ENCODE results near the gene CATSPERE.
"Not testable (repeated sequence)": the region's sequence is repeated elsewhere in the genome, so short reads cannot be mapped to it uniquely, and the experiment has no call there.

The CATSPERE gene

DNA sequence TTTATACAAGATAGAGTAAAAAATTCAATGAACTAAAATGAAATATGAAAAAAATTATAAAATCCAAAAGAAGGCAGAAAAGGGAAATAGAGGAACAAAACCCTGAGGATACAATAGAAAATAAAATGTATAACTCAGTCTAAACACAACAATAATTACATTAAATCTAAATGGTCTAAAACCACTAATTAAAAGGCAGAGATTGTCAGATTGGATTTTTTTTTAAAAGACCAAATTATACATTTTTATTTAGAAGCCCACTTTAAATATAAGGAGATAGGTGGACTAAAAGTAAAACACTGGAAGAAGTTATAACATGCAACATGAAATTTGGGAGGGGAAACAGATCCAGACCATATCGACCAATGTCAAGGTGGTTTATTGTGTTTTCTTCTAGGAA is 95.2 kb downstream of the CATSPERE start:
- no peak for DNase-seq

DNA sequence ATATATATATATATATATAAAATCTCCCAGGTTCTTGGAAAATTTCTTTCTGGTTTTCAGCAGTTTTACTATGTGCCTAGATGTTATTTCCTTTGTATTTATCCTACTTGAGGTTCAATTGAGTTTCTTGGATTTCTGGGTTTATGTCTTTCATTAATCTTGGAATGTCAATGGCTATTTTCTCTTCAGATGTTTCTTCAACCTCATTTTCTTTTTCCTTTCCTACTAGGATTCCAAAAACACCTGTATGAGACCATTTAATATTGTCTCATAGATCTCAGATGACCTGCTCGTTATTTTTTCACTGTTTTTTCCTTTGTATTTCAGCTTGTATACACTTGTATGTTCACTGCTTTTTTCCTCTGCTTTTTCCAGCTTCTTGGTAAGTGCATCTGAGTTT is 96.5 kb downstream of the CATSPERE start:
- DNase-seq, result no peak

DNA sequence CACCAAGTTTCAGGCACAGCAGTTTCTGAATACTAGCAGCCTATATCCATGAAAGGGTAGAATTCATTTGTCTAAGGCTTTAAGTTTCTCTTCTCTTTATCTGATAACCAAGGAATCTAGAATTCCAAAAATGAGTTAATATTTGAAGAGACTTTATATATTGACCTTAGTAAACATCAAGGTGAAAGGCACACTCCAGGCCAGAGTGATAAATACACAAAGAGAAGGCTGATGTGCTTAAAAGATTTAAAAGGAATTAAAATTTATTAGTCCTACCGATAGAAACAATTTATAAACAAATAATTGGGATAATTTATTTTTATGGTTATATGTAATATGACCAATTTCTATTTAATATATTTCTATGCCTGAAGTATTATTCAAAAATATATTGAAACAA is 98.5 kb downstream of the CATSPERE start:
- DNase-seq, result no peak

DNA sequence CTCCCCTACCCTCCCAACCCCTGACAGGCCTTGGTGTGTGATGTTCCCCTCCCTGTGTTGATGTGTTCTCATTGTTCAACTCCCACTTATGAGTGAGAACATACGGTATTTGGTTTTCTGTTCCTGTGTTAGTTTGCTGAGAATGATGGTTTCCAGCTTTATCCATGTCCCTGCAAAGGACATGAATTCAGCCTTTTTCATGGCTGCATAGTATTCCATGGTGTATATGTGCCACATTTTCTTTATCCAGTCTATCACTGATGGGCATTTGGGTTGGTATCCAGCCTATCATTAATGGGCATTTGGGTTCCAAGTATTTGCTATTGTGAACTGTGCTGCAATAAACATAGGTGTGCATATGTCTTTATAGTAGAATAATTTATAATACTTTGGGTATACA is 101.8 kb downstream of the CATSPERE start:
- DNase-seq, result not testable (repeated sequence)

DNA sequence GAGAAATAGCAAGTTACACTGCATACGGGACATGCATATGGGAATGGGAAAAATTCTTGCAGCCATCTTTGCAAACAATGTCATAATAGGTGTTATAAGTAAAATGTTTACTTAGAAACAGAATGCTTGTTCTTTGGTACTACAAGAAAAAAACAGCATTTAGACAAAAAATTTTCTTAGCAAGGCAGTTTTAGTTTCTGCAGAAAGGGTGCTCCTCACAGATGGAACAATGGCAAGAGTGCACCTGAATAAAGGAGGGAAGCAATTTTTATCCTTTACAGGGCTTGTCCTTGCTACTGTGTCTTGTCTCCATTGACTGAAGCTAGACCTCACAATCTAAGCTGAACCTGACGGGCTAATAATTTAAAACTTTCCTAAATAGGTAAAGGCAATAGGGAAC is 112.7 kb downstream of the CATSPERE start:
- DNase-seq, result no peak

DNA sequence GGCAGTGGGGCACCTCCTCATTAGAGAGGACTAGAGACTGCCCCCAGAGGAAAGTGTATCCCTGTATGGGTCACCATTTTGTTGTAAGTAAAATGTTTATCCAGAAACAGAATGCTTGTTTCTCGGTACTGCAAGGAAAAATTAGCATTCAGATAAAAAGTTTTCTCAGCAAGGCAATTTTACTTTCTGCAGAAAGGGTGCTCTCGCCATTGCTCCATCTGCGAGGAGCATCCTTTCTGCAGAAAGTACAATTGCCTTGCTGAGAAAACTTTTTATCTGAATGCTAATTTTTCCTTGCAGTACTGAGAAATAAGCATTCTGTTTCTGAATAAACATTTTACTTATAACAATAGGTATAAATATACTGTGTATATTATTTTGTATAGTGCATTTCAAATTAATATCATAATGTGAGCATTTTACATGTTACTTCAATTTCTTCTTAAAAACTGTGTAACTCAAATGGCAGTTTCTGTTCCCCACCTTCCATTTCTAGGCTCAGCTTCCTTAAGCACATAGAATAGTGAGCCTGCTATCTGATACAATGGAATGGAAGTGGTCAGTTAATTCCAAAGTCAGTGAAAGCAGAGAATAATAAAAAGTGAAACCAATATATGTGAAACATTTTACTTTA is 115.3 kb downstream of the CATSPERE start:
- no peak for DNase-seq

DNA sequence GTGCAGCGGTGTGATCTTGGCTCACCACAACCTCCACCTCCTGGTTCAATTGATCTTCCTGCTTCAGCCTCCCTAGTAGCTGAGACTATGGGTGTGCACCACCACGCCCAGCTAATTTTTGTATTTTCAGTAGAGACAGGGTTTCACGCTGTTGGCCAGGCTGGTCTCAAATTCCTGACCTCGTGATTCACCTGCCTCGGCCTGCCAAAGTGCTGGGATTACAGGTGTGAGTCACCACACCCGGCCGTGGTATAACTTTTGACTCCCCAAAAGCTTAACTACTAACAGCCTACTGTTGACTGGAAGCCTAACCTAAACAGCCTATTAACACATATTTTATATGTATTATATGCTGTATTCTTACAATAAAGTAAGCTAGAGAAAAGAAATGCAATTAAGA is 117.1 kb downstream of the CATSPERE start:
- DNase-seq, result not testable (repeated sequence)

DNA sequence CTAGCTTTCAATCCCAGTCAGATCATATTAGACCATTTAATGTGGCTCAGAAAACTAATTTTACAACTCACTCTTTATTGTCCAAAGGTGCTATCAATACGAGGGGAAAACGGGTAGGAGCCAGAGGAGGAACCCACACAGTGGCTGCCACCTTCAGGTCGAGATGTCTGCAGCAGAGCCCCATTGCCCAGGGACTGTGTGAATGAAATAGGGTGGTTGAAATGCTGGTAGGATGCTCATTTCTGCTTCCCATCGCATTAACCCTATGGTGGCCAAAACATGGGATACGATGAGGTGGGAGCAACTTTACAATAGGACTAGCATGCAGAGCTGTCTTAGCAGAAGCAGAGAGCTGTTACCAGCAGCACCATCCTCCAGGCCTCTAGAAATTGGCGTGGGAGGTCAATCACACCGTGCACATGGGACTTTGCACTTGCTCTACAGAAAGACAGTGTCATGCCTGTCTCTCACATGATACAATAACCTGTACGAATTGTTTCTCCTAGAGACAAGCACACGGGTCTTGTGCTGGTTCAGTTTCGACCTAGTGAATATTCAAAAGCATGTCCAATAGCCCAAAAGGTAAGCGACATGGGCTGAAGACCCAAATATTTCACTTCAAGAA is 122.4 kb downstream of the CATSPERE start:
- no peak for DNase-seq

DNA sequence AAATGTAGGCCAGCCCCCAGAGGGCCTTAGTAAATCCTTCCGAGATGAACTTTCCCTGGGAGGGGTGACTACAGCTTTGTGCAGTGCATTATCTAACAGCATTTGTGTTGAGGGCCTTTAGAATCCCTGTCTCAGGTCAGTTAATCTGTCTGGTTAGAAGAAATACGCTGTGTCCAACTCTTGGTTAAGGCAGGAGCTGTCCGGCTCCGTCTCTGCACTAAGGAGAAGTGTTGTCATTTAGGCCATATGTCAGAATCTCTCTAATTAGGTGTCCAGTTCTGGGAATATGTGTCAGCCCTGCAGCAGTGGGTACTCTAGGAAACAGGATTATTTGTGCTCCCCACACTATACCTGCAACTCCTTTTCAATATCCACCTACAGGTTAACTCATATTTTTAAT is 124.8 kb downstream of the CATSPERE start:
- DNase-seq, result no peak

DNA sequence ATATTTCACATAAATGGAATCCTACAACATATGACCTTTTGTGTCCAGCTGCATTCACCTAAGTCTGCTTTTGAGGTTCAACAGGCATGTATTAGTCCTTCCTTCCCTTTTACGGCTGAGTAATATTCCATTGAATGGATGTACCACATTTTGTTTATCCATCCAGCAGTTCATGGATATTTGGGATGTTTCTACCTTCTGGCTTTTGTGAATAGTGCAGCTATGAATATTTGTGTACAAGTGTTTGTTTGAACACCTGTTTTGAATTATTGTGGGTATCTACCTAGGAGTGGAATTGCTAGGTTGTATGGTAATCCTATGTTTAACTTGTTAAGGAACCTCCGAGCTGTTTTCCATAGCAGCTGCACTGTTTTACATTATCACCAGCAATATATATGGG is 129.6 kb downstream of the CATSPERE start:
- DNase-seq, result no peak

DNA sequence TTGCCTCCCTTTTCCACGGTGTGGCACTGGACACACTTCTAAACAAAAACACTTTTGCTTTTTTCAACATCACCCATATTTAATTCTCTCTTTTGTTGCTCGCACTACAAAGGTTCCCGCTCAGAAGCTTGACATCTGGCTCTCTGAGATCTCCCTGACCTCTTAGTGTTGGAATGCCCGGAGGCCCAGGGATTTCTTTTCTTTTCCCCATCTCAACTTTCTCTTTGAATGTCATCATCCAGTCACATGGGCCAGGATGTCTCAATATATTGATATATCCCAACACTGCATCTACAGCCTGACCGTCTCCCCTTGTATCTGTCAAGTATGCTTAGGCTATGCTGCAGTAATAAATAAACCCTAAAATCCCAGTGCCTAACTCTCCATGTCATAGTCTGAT is 137.5 kb downstream of the CATSPERE start:
- no peak for DNase-seq

DNA sequence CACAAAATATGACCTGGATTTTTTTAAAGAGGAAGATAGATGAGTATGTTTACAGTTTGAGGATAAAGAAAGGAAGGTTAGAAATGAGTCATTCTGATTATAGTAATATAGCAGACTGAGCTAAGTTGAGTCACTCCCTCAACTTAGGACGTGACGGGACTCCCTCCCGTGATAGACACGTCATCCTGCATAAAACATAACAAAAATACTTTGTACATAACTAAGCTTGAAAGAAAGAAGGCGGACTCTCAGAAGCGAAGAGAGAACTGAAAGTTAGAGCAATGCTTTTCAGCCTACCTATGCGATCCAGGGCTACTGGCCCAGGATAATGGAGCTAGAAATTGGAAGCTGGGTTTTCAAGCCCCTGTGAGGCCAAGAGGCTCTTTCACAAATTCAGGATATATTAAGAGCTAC is 138.9 kb downstream of the CATSPERE start:
- DNase-seq, result peak; percentile 39 to 50

DNA sequence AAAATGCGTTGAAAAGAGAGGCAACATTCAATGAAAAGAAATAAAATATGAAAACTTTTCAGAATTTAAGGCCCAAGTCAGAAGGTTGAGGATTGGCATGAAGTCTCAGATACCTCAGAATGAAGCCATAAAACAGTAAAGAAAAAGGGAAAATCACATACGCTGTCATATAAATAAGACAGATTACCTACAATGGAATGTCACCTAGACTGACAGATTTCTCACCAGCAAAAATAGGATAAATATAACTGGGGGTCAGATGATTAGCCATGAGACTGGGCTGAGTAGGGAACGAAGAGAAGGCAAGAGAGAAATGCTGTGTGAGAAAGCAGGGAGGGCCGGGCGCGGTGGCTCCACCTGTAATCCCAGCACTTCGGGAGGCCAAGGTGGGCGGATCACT is 140.3 kb downstream of the CATSPERE start:
- DNase-seq, result no peak

DNA sequence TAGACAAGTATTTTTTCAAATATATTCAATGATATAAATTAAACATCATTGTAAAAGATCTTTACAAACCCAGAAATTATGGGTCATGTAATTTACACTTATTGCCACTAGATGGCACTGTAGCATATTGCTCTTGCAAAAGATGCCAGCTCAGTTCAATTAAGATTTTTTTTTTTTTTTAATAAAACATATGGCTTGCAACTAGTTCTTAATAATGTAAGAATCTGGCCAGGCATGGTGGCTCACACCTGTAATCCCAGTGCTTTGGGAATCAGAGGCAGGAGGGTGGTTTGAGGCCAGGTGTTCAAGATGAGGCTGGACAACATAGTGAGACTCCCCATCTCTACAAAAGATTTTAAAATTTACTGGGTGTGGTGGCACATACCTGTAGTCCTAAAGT is 142.4 kb downstream of the CATSPERE start:
- no peak for DNase-seq

DNA sequence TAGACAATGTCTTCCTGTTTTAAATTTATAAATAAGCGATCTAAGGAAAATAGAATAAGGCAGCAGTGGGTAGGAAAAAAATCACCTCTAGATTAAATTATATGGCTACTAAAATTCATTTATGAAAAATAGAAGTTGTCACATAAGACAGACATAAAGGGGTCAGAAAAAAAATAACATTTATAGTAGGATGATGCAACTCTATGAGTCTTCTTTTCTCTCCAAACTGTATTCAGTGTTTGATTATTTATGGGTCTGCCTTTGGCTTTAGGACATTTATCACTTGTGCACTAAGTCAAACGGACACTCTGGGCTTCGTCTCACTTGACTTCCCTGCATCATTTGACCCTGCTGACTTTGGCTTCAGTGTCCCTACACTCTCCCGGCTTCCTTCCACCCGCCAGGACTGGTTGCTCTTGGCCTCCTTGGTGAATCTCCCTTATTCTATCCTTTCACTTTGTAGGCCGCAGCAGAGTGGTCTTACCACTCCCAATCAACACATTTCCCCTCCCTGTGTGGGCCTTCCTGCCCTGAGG is 144.8 kb downstream of the CATSPERE start:
- DNase-seq, result no peak

DNA sequence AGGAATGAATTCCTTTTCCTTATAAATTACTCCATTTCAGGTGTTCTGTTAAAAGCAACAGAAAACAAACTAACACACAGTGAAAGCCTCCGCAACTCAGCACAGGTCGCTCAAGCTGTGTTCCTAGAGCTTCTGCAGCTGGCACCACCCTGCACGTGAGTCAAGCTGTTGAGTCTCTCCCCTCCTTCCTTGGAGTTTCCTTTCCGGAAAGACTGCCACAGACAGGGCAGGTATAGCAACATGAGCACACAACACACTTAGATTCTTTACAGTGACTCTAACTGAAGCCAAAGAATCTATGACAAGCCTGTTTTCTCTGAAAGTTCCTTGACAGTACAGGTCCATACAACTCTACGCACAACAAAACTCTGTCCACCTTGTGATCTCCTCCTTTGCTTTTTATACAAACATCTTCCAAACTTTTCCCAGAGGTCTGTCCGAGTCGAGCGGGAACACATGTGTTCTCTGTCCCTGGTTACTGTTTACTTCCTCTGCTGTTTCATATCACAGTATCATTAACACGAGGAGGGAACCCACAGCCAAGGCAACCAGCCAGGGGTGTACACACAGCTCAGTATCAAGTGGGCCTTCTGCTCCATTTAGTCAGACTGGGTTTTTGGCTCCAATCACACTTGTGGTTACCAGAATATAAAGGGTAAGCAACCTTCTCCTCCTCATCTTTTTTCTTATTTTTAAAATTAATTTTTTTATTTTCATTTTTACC is 153.2 kb downstream of the CATSPERE start:
- DNase-seq, result no peak

DNA sequence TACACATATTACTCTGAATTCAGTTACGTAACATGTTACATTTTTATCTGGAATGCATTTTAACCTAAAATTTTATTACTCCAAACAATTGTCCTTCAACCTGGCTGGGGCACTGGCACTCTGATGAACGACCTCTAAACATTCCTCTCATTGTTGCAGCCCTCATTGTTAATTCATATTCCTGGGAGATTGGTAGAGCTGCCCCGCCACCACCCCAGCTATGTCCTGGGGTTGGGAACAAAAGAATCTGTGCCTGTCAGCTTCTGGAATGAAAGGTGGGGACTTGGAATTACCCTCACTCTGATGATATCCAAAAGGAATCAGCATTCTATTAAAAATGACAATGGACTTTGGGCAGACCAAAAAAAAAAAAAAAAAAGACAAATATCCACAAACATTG is 153.8 kb downstream of the CATSPERE start:
- DNase-seq, result no peak

DNA sequence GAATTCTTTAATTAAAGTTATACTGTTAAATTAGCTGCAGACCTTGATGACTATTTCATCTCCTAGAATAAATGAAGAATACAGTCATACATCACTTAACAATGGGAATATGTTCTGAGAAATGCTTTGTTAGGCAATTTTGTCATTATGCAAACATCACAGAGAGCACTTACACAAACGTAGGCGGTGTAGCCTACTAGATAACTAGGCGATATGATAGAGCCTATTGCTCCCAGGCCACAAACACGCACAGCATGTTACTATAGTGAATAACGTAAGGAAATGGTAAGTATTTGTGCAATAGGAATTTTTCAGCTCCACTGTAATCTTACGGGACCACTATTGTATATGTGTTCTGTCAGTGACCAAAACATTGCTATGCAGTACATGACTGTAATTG is 154.2 kb downstream of the CATSPERE start:
- no peak for DNase-seq

DNA sequence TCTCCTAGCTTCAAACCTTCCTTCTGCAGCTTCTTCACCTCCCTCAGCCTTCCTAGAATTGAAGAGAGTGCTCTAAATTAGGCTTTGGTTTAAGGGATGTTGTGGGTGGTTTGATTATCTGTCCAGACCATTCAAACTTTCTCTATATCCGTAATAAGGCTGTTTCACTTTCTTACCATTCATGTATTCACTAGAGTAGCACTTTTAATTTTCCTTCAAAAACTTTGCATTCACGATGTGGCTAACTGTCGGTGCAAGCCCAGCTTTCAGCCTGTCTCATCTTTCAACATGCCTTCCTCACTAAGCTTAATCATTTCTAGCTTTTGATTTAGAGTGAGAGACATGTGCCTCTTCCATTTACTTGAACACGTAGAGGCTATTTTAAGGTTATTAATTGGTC is 165.6 kb downstream of the CATSPERE start:
- DNase-seq, result no peak

DNA sequence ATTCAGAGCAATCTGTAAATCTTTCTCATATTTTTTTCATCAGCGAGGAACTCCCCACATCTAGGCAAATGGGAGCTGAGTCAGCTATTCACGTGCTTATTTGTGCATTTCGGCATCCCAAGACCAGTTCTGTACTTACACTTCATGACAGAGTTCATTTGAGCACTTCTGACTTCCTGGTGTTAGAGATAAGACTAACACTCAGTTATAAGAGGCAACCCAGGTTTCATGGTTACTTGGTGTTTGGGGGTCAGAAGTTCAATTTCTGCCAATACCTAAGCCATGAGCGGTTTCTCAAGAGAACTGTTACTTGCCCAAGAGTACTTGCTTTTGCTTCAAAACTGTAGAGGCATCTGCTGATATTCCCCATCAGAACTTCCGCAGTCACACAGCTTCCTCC is 167.7 kb downstream of the CATSPERE start:
- no peak for DNase-seq

DNA sequence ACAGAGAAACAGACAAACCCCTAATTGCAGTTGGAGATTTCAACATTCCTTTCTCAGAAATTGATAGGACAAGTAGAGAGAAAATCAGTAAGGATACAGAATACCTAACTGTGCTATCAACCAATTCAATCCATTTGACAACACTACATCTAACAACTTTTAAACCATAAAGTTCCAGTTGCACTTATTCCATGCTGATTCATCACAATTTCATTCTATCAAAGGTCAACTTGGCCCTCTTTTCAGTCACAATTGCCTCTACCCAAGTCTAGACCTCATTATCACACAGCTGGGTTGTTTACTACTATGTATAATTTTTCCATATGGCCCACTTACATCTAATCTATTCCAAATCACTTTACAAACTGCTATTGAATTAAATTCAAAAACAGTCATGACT is 172.1 kb downstream of the CATSPERE start:
- no peak for DNase-seq

DNA sequence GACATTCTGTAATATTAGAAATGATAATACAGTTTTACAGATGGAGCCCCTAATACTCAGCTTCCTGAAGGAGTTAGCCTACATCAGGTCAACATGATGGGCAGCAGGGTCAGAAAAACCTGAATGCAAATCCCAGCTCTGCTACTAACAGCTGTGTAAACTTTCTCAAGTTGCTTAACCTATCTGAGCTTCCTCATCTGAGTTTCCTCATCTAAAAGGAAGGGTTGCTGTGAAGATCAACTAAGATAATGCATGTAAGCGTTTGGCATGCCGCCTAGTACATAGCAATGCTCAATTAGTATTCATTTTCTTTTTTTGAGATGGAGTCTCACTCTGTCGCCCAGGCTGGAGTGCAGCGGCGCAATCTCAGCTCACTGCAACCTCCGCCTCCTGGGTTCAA is 173.5 kb downstream of the CATSPERE start:
- DNase-seq, result no peak

DNA sequence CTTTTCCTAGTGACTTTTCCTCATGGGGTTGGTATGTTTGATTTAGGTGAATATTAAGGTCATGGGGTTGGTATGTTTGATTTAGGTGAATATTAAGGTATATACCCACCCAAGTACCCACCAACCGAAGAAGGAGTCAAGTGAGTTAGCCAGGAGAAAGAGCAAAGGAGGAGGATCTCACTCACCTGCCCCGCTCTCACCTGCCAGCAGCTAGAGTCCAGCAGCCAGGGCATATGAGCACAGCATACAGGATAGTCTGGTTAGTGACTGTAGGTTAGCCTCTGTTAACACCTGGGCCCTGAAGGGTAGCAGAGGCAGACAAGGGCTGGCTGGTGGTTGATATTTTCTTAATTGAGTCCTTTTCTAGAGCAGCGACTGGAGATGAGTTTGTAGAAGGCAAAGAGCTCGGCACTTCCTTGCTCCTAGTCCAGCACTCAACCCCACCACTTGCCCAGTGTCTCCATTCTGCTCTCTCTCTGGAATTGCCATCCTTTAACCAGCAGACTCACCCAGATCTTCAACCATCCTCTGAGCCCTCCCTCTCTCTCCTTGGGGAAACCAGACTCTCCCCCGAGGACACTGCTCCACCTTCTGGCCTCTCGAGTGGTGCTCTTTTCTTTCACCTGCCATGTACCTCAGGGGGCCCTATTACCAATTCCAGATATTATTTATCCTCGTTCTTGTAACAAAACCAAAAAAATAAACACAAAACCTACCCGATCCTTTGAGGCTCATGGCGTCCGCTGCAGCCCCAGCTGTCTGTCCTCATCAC is 175.6 kb downstream of the CATSPERE start:
- DNase-seq, result no peak

Measured in activated CD4-positive, alpha-beta T cell treated with anti-CD3 and anti-CD28 coated beads, Interleukin-2, amount 50 U/mL, for 48 hours (primary cell).